GM12872 (cell line): ENCODE results near the gene ABI2.

Source experiments
- CTCF ChIP-seq: IDR thresholded peaks from 3 replicates; pipeline ENCODE4 v1.5.1; 2011; ENCODE audit warnings: low read depth, mild to moderate bottlenecking, low read length, moderate library complexity; ENCODE audit not compliant: insufficient read depth

ABI2 gene

GRCh38 chr2:203327901-203328759 is at the start of gene ABI2:
TSS of gene ABI2 (plus strand) at chr2:203328394. CDS start at chr2:203328515, 121 bp downstream.
- no peak for TF ChIP-seq CTCF

- TF ChIP-seq CTCF = no peak
Measured at GRCh38 chr2:203279288-203279687, 48.9 kb upstream of the ABI2 start.

- TF ChIP-seq CTCF = no peak
Measured at GRCh38 chr2:203280428-203281064, 47.6 kb upstream of the ABI2 start.

GRCh38 chr2:203282101-203282500 is 46.1 kb upstream of the ABI2 start:
- no peak for TF ChIP-seq CTCF

- no peak for TF ChIP-seq CTCF
Measured at GRCh38 chr2:203286532-203286931, 41.7 kb upstream of the ABI2 start.

GRCh38 chr2:203301667-203302066 is 26.5 kb upstream of the ABI2 start:
- no peak for TF ChIP-seq CTCF

- TF ChIP-seq CTCF = no peak
Measured at GRCh38 chr2:203310688-203311436, 17.3 kb upstream of the ABI2 start.
